HPDE6-E6E7 (cell line): ENCODE data around the gene SIGLEC11.
"Not testable (repeated sequence)": the region's sequence is repeated elsewhere in the genome, so short reads cannot be mapped to it uniquely, and the experiment has no call there.

Experiments
- DNase-seq: peaks from one replicate; pipeline ENCODE4 v3.0.0; 2011; ENCODE audit warnings: missing footprints; ENCODE audit errors: extremely low spot score

SIGLEC11 gene

GRCh38 chr19:49960980-49961379 is at the start of gene SIGLEC11:
Gene SIGLEC11 (minus strand): TSS chr19:49961172. CDS start chr19:49961081, 91 bp downstream.
- DNase-seq, result not testable (repeated sequence)

GRCh38 chr19:50008532-50008931 is 47.6 kb upstream of the SIGLEC11 start:
- DNase-seq, result no peak

DNA sequence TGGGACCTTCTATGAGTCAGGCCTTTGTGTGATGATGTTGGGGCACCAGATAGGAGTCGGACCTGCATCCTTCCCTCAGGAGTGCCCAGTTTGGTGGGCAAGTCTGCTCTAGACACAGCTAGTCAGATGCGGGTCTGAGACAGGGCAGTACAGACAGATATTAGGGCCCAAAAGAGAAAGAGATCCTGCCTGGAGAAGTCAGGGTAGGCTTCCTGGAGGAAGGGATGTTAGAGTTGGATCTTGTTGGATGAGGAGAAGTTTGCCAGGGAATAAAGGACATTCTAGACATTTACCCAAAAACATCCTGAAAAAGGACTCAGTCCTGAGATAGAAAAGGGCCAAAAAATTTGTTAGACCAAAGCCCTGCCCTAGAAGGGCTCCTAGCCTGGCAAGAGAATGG is 47.0 kb upstream of the SIGLEC11 start:
- DNase-seq, result no peak

DNA sequence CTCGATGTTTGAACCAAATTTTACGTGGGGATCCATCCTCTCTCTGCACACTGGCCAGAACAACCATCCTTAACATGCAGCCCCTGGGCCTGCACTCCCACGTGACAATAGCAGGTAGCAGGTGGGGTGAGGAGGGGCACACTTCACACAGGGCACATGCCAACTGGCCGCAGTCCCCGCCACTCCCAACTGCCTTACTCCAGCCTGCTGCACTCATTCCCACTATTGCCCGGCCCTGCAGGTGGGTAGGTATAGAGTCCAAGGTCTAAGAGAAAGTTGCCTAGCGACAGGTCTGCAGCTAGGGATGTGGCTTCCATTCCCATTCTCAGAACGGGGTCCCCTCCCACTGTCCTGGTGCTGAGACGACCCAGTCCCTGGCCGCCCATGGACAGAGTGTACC is 46.2 kb upstream of the SIGLEC11 start:
- no peak for DNase-seq

- DNase-seq, result no peak
These were observed 44.5 kb upstream of the SIGLEC11 start for GRCh38 chr19:50005428-50005827.

- DNase-seq, result peak; percentile 94
These were observed 42.9 kb upstream of the SIGLEC11 start for GRCh38 chr19:50003810-50004419.

GRCh38 chr19:50003254-50003788 is 42.3 kb upstream of the SIGLEC11 start:
- no peak for DNase-seq

- DNase-seq, result no peak
These were observed 41.5 kb upstream of the SIGLEC11 start for GRCh38 chr19:50002386-50002960.

GRCh38 chr19:50001775-50002174 is 40.8 kb upstream of the SIGLEC11 start:
- DNase-seq, result no peak

DNA sequence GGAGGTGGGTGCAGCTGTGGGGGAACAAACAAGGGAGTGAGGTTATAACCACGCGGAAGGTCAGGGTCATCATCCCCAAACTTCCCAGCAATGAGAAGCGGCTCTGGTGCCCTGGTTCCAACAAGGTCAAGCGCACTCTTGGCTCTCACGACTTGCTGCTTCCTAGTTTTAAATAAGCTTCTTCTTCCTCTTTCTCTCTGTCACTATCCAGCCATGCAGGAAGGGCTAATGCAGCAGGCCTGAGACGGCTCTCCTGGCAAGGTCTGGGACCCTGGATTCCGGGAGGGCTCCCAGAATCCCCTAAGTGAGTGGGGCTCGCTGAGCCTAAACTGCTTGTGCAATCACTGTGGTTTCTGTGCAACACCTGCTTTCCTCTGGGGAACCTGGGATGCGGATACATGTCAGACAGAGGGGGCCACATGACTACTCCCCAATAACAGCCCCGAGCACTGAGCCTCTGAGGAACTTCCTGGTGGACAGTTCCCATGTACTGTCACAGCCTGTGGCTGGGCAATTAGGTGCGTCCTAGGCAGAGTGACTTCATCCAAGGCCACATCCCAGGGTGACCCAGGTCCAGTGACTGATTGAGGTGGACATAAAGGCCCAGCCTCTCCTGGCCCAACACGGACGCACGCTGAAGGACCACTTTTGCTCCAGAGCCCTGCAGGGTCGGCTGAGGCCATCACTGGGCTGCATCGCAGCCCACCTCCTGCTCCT is 40.0 kb upstream of the SIGLEC11 start:
- DNase-seq, result no peak

- DNase-seq, result no peak
These were observed 39.3 kb upstream of the SIGLEC11 start for GRCh38 chr19:50000038-50000840.

DNA sequence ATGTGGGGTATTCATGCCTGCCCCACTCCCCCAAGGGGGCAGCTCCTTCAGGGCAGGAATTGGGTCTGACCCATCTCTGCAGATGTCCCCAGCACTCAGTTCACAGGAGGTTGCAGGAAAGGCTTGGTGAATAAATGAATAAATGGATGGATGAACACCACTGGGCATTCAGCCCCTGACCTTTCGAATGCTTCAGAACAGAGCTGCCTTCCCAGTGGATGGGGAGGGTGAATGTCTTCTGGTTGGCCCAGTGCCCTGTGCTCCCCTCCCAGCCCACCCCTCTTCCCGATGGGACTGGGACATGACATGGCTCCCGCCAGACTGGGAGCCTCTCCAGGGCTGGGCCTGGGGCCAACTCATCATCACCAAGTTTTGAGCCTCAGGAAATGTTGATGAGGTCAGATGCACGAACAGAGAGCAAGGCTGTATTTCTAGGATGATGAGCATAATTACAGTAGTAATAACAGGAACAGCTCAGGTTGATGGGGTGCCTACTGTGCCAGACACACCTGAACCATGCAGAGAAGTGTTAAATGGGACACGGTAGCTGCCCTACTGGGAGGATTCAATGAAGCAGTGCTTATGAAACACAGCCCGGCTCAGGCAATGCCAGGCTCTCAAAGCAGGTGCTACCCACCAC is 38.5 kb upstream of the SIGLEC11 start:
- no peak for DNase-seq

GRCh38 chr19:49997709-49998108 is 36.7 kb upstream of the SIGLEC11 start:
- DNase-seq, result peak; percentile 26

GRCh38 chr19:49988433-49988832 is 27.5 kb upstream of the SIGLEC11 start:
- DNase-seq, result no peak

- DNase-seq, result no peak
These were observed 27.0 kb upstream of the SIGLEC11 start for GRCh38 chr19:49988007-49988406.

- peak; percentile 54 for DNase-seq
These were observed 26.3 kb upstream of the SIGLEC11 start for GRCh38 chr19:49987159-49987698.

- no peak for DNase-seq
These were observed 25.4 kb upstream of the SIGLEC11 start for GRCh38 chr19:49986354-49986753.

GRCh38 chr19:49985871-49986270 is 24.9 kb upstream of the SIGLEC11 start:
- DNase-seq, result no peak

DNA sequence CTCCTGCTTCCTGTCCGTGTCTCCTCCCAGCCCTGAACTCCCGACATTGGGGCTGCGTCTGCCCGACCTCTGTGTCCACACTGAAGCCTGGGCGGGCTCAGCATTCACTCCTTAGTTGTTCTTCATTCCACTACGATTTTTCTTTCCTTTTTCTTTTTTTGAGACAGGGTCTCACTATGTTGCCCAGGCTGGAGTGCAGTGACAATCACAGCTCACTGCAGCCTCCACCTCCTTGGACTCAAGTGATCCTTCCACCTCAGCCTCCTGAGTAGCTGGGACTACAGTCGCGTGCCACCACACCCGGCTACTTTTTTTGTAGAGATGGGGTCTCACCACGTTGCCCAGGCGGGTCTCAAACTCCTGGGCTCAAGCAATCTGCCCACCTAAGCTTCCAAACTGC is 23.5 kb upstream of the SIGLEC11 start:
- DNase-seq, result no peak

DNA sequence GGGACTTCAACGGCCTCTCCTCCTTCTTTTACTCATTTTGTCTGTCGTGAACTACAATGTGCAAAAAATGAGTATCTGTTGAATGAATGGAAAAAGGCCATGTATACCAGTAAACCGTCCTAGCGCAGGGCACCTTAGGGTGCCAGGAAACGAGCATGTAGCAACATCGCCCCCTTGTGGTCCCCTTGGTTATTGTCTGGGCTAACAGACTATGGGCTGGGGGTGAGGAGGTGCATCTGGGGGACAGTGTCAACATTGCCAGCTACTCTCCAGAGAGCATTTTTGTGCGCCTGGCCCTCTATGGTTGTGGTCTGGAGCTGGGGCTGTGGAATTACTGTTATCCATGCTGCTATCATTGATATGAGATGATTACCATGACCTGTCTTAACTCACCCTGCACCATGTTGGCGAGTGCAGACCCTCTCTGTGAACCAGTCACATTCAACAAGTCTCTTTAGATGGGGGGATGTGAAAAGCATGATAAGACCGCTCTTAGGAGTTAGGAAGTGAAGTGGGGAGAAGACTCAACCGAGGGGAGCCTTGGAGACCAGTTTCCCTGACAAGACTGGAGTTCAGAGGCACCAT is 22.8 kb upstream of the SIGLEC11 start:
- DNase-seq, result peak; percentile 28
